ENCODE results near the gene EXD3.

Gene EXD3

DNA sequence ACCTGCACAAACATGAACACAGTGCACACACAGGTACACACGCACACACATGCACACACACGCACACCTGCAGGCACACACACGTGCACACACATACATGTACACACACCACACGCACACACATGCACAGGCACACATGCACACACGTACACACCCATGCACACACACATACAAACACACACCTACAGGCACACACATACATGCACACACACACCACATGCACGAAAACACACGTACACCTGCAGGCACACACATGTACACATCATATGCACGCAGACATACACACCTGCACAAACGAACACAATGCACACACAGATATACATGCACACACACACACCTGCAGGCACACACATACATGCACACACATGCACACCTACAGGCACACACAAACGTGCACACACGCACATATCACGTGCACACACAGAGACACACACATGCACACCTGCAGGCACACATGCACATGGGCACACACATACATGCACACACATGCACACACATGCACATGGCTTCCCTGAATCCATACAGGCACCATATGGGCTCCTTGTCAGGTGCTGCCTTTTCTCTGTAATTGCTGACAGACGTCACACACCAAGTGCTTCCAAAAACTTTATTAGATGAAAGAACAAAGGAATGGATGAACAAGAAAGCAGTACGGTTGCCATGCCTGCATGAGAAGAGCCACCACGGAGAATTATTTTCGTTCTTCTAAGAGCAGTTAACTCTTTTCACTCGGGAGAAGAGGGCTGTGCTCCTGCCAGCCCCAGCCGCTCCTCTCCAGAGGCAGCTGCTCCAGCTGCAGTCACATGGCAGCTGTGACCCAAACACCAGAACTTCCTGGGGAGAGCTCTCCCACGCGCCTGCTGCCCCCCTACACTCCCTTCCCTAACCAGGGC lies 57.2 kb downstream of the EXD3 start:
- DNase-seq (ENCODE audit: low spot score), result no peak

- DNase-seq (ENCODE audit: low spot score), result no peak
Measured at GRCh38 chr9:137365056-137365455, 57.9 kb downstream of the EXD3 start.

DNA sequence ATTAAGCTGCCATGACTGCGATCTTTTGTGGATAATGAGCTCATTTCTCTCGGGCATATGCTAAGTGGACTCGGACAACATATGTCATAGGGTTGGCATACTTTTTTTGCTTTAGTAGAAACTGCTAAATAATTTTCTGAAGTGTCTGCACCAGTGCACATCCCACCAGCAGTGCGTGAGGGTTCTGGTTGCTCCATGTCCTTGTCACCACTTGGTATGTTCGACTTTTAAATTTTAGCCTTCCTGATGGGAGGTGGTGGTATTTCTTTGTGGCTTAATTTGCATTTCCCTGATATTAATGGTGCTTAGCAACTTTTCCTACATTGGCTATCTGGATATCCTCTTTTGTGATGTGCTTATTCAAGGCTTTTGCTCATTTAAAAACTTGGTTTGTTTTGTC lies 63.1 kb downstream of the EXD3 start:
- no peak for DNase-seq (ENCODE audit: low spot score)

DNA sequence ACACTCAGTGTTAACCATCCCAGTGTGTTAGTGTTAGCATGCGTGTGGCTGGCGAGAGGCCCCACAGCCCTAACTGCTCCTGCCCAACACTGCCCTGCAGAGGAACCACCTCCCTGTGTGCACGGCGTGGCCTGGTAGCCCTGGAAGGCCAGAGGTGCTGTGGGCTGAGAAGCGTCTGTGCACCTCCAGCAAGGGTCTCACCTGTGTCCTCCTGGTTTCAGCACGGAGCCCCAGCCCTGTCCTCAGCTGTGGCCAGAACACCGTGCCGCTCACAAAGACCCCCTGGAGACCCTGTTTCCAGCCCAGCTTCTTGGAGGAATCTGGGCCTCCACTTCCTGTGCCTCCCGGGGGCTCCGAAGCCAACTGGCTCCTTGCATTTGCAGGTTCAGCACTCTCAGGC lies 64.8 kb downstream of the EXD3 start:
- no peak for DNase-seq (ENCODE audit: low spot score)

- DNase-seq (ENCODE audit: low spot score), result no peak
Measured at GRCh38 chr9:137357166-137357565, 65.8 kb downstream of the EXD3 start.

- DNase-seq (ENCODE audit: low spot score), result peak; percentile 10
Measured at GRCh38 chr9:137355761-137356365, 67.1 kb downstream of the EXD3 start.

DNA sequence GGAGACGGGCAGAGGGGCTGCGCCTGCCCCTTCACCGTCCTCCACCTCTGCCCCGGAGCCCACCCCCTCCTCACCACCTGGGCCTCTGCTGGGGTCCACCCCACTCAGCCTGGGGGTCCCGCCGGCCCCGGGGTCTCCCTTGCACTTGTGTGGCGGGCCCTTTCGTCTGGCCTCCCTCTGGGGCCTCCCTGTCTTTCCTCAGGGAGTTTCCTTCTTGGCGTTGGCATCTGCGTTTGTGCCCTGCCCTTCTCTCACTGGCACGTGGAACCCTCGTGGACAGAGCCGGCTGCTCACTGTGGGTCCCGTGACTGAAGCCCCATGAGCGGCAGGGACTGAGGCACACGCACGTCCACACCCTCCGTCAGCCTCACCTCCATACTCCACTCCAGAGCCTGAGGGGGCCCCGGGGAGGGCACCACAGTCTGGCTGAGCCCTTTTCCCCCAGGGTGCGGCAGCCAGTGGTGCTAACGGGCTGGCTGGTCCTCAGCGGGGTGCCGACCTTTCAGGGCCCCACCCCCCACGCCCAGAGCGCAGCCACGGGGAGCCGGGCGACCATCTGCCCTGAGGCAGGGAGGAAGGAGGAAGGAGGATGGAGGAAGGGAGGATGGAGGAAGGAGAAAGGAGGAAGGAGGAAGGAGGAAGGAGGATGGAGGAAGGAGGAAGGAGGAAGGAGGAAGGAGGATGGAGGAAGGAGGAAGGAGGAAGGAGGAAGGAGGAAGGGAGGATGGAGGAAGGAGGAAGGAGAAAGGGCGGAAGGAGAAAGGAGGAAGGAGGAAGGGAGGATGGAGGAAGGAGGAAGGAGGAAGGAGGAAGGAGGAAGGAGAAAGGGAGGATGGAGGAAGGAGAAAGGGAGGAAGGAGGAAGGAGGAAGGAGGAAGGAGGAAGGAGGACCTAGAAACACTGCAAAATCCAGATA lies 67.9 kb downstream of the EXD3 start:
- DNase-seq (ENCODE audit: low spot score), result no peak

- no peak for DNase-seq (ENCODE audit: low spot score)
Measured at GRCh38 chr9:137354153-137354844, 68.7 kb downstream of the EXD3 start.

DNA sequence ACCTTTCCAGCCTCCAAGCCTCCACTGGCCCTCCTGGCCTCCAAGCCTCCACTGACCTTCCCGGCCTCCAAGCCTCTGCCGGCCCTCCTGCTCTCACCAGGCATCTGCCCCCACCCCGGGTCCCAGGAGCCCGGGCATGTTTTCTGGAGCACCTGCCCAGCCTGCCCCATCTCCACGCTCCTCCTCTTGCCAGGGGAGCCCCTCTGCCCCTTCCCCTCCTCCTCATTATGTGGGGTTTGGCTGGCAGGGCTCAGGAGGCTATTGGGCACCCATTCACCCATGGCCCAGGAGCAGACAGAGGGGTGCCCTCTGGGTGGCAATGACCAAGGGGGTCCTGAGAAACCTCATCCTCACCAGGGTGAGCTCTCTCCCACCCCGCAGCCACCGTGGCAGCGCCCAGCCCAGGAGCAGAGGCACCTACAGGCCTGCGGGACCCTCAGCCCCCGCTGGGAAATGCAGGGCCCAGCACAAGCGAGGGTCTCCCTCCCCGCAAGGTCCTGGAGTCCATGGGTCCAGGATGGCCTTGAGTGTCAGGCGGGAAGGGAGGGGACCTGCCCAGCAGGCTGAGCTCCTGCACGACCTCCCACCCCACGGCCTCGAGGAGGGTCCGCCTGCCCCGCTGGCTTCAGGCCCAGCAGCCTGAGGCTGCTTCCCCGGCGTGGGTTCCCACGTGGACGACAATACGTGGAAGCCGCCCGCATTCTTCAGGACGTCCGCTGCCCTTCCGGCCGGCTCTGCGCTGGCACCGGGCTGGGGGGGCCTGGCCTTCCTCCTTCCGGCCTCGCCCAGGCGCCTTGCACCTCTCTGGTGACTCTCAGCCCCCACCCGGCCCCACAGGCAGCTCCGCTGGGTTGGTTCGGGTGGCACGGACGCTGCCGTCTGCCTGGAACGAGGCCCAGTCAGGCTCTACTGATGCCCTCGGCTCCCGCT lies 69.5 kb downstream of the EXD3 start:
- DNase-seq (ENCODE audit: low spot score), result no peak

GRCh38 chr9:137352511-137353222 lies 70.3 kb downstream of the EXD3 start:
- DNase-seq (ENCODE audit: low spot score), result no peak

- peak; percentile 9 for DNase-seq (ENCODE audit: low spot score)
Measured at GRCh38 chr9:137351781-137352501, 71.0 kb downstream of the EXD3 start.

DNA sequence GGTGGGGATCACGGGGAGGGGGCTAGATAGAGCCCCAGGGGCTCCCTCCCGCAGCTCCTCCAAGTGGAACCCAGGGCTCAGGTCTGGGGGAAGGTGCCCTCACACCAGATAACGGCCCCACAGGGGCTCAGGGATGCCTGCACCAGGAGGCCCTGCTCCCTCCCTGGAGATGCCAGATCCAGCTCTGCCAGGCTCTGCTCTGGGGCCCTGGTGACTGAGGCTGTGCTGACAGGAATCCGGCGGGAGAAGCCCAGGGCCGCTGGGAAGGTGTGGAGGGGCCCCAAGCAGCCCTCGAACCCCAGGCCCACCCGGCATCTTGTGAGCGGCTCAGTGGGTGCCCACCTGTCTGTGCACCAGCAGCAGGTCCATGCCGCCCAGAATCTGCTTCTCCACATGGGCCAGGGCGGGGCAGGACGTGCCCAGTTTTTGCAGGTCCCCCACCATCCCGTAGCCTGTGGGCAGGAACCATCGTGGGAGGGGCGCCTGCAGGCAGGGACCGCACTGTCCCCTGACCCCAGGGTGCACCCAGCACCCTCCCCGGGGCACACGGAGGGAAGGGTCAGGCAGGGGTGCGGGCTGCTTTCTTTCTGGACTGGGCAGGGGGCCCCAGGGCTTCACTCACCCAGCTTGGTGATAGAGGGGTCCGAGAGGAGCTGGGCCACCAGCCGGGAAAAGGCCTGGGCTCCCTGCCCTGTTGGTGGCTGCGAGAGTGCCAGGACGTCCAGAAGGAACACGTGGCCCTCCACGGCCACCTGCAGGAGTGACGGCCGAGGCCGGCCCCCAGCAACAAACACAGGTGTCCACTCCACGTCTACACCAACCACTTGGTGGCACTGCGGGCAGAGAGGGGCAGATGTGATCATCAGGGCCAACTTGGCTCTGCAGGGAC lies 72.0 kb downstream of the EXD3 start:
- peak; percentile 9 for DNase-seq (ENCODE audit: low spot score)

DNA sequence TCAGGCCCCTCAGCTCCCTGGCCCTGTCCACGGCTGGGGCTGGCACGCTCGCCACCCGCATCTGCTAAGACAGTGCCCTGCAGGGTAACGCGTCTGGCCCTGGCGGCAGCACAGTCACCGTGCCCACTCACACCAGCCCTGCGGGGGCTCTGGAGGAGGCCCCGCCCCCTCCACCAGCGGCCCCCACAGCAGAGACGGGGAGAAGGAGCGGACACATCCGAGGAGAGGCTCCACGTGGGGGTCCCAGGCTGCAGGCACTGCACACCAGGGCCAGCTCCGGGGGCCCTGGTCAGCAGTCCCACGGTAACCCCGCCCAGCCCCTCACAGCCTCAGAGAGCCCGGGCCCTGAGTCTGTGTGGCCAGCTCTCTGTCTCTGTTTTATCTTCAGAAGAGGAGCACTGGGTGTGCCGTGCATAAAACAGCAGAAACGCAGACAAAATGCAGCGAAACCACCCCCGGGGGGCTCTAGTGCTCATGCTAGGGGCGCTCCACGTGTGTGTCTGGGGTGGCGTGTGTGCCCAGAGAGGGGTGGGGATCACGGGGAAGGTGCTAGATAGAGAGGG lies 73.4 kb downstream of the EXD3 start:
- no peak for DNase-seq (ENCODE audit: low spot score)

GRCh38 chr9:137348769-137349470 lies 74.0 kb downstream of the EXD3 start:
- DNase-seq (ENCODE audit: low spot score), result no peak

GRCh38 chr9:137347928-137348327 lies 75.0 kb downstream of the EXD3 start:
- no peak for DNase-seq (ENCODE audit: low spot score)

DNA sequence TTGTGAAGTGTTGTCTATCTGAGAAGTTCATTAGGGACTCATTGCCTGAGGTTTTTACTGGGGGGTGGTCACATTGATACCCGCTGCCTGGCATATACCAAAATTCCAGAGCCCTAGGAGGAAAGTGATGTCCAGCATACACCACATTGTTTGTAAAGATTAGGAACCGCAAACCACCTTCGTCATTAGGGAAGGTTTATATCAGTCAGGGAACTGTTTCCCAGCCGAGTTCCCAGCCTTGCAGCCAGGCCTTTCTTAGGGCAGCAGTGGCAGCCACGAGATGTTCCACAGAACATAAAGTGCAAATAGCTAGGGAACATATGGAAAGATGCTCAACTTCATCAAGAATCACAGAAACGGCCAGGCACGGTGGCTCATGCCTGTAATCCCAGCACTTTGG lies 80.5 kb downstream of the EXD3 start:
- no peak for DNase-seq (ENCODE audit: low spot score)

GRCh38 chr9:137341227-137341626 lies 81.7 kb downstream of the EXD3 start:
- no peak for DNase-seq (ENCODE audit: low spot score)

Measured in AG20443 (cell line).